Measurements from ENCODE around the gene NT5DC3. TPM values are rescaled to one million over a fixed set of nuclear protein-coding genes. Genes with fewer than 3 reads are reported as not detected.

The NT5DC3 gene
- total and polyA plus RNA-seq, 2 of the 13 experiments (the other 11 are each of a cell fraction or from before 2014, with no cell fraction given), result 3.2 to 6.6 TPM

GRCh38 chr12:103840876-103841689, at the start of gene NT5DC3 (continued):
- TF ChIP-seq, protein P1, sequence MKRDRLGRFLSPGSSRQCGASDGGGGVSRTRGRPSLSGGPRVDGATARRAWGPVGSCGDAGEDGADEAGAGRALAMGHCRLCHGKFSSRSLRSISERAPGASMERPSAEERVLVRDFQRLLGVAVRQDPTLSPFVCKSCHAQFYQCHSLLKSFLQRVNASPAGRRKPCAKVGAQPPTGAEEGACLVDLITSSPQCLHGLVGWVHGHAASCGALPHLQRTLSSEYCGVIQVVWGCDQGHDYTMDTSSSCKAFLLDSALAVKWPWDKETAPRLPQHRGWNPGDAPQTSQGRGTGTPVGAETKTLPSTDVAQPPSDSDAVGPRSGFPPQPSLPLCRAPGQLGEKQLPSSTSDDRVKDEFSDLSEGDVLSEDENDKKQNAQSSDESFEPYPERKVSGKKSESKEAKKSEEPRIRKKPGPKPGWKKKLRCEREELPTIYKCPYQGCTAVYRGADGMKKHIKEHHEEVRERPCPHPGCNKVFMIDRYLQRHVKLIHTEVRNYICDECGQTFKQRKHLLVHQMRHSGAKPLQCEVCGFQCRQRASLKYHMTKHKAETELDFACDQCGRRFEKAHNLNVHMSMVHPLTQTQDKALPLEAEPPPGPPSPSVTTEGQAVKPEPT (CRISPR knock-in tag; IDR thresholded peaks at IDR 0.05; ENCODE audit: low read depth), result 0 out of 2 replicates have a peak, but pooled peaks have one; percentile 1
- TF ChIP-seq GATAD1 (CRISPR knock-in tag; IDR thresholded peaks at IDR 0.05) (0 out of 2 replicates have a peak, but pooled peaks have one; percentile 45), HES4 (CRISPR knock-in tag; IDR thresholded peaks at IDR 0.05; ENCODE audit: borderline replicate concordance) (no peak), RNF2 (conservative IDR thresholded peaks at IDR 0.05; ENCODE audit: low read depth) (peak; percentile 85), GFI1 (CRISPR knock-in tag; IDR thresholded peaks at IDR 0.05; ENCODE audit: borderline replicate concordance) (no peak), RAD21 (CRISPR knock-in tag; IDR thresholded peaks at IDR 0.05) (peak; percentile 66), ZNF557 (CRISPR knock-in tag; IDR thresholded peaks at IDR 0.05) (no peak), PAWR (CRISPR knock-in tag; IDR thresholded peaks at IDR 0.05; ENCODE audit: borderline replicate concordance) (no peak), KDM2A (CRISPR knock-in tag; IDR thresholded peaks at IDR 0.05; ENCODE audit: borderline replicate concordance, low read depth) (peak; percentile 75; the same call in 1 of the 2 replicates), PRMT3 (CRISPR knock-in tag; IDR thresholded peaks at IDR 0.05; ENCODE audit: borderline replicate concordance, low read depth) (no peak), TCF7 (IDR thresholded peaks at IDR 0.05; ENCODE audit: low read depth) (no peak), CCDC6 (CRISPR knock-in tag; IDR thresholded peaks at IDR 0.05) (no peak), MXD3 (CRISPR knock-in tag; IDR thresholded peaks at IDR 0.05) (peak; percentile 60; the same call in 1 of the 2 replicates), RBM39 (IDR thresholded peaks at IDR 0.05; ENCODE audit: low read depth, low read length, poor library complexity, severe bottlenecking) (peak; percentile 11), ZNF7 (CRISPR knock-in tag; IDR thresholded peaks at IDR 0.05) (no peak), POLR2A (IDR thresholded peaks at IDR 0.05; ENCODE audit: insufficient read depth in 1 of 2, low read depth in 2 of 2, low read length in 2 of 2) (peak; percentile 82 to 92), SPEN (CRISPR knock-in tag; IDR thresholded peaks at IDR 0.05; ENCODE audit: low read depth) (peak; percentile 46; the same call in 1 of the 2 replicates), MXI1 (IDR thresholded peaks at IDR 0.05; ENCODE audit: borderline replicate concordance, low read depth, low read length) (peak; percentile 99), TAF1 (CRISPR knock-in tag; IDR thresholded peaks at IDR 0.05) (peak; percentile 67), POLR2G (IDR thresholded peaks at IDR 0.05; ENCODE audit: low read depth, low read length) (peak; percentile 69; the same call in 1 of the 2 replicates), ZFY (CRISPR knock-in tag; IDR thresholded peaks at IDR 0.05) (peak; percentile 77), DNMT1 (CRISPR knock-in tag; IDR thresholded peaks at IDR 0.05) (peak; percentile 41; the same call in 1 of the 2 replicates), REXO4 (CRISPR knock-in tag; IDR thresholded peaks at IDR 0.05; ENCODE audit: borderline replicate concordance) (no peak), SNRNP70 (IDR thresholded peaks at IDR 0.05; ENCODE audit: low read depth, low read length) (no peak)

Data from HepG2 (cell line).